Subcutaneous preadipocyte (primary cell): ENCODE results near the gene UCK2. TPM values are rescaled to one million over a fixed set of nuclear protein-coding genes. Genes with fewer than 3 reads are reported as not detected.

Source experiments
- total RNA-seq: library from RNA; depleted of rRNA; stranded (reverse); fragments of >200 nt; gene quantifications from 2 replicates; pipeline ENCODE4 v1.2.3, GENCODE V29; 2012

UCK2 gene
- total RNA-seq: 78.3 and 105 TPM in 2 replicates

DNA sequence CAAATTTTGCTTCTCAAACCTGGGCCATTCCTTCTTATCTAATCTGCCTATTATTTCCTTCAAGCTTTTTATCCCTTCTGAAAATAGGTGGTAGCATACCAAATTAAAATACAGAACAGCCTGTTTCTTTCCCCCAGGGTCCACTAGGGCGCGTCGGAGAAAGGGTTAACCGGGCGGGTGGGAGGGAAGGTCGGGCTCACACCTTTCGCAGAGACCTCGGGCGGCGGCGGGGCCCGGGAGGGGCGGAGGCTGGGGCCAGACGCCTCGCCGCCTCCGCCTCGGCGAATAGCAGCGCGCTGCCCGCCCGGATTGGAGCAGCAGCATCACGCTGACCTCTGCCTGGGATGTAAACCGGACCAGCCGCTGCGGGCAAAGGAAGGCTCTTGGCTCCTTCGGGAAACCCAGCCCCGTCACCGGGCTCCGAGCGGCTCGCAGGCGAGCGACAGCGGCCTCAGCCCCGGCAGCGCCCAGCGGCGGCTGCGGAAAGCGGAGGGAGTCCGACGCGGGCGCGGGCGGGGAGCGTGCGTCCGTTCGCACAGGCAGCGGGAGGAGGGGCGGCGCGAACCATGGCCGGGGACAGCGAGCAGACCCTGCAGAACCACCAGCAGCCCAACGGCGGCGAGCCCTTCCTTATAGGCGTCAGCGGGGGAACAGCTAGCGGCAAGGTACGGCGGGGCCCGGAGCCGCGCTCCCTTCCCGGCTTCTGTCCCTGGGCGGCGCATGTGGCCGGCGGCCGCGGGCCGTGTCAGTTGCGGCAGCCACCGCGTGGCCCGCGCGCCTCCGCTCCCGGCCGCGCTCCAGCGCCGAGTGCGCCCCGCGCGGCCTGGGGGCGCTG, at the start of gene UCK2:
Gene UCK2, plus strand, starts transcription at position 347 of the 835 bp plus-strand sequence. Its CDS starts 220 bp downstream, at position 567.

Other genes with a start within 250 kb of the UCK2 start
- gene MGST3, start 196.4 kb upstream of the UCK2 start, total RNA-seq: 100 and 185 TPM in 2 replicates
- 83.7 and 88.2 TPM in 2 replicates for gene ALDH9A1, start 129.1 kb upstream of the UCK2 start, total RNA-seq
- gene TMCO1, start 58.7 kb upstream of the UCK2 start, total RNA-seq: 66.1 and 75.0 TPM in 2 replicates